Lower lobe of right lung (tissue), 2 donors: ENCODE measurements around the gene VPS37C. TPM values are rescaled to one million over a fixed set of nuclear protein-coding genes. Genes with fewer than 3 reads are reported as not detected.

Source experiments
- ATAC-seq, 2 donors: fragments of 200-7000 bp; cut with Tn5 transposase; one replicate each; pipeline ENCODE4 v1.9.1; 2020 to 2022; ENCODE audit warnings: mild to moderate bottlenecking in 2 of 2, moderate library complexity in 2 of 2
- DNase-seq: peaks from one replicate; pipeline ENCODE4 v3.0.0-alpha.2; 2020
- H3K27ac ChIP-seq: fragments of 200-600 bp; one replicate; pipeline ENCODE4 v1.8.0; 2022
- H3K27me3 ChIP-seq: fragments of 200-600 bp; one replicate; pipeline ENCODE4 v1.8.0; 2022; ENCODE audit warnings: low read depth
- H3K36me3 ChIP-seq: fragments of 200-600 bp; one replicate; pipeline ENCODE4 v1.8.0; 2022; ENCODE audit warnings: mild to moderate bottlenecking
- H3K4me1 ChIP-seq: fragments of 200-600 bp; one replicate; pipeline ENCODE4 v1.8.0; 2022
- H3K4me3 ChIP-seq: fragments of 200-600 bp; one replicate; pipeline ENCODE4 v1.8.0; 2022; ENCODE audit warnings: mild to moderate bottlenecking
- H3K9me3 ChIP-seq: fragments of 200-600 bp; one replicate; pipeline ENCODE4 v1.8.0; 2022
- CTCF ChIP-seq: fragments of 200-600 bp; IDR thresholded peaks from one replicate; pipeline ENCODE4 v1.8.0; 2022; ENCODE audit warnings: antibody characterized with exemption, mild to moderate bottlenecking
- intact Hi-C: fragments of 100-400 bp; cut with DNase I; formaldehyde crosslinking; loops from one replicate; pipeline ENCODE4 v1.11.0; 2022
- total RNA-seq: library from RNA; stranded (reverse); fragmentation: NEBNext Ultra II Directional; extraction: Animal tissue kit (Norgen Biotek cat#: 25700); gene quantifications from one replicate; pipeline ENCODE4 v1.2.1, GENCODE V29; 2021
- donor health status: DM: no; HTN: yes; CAD: no; lungs with severe emphysema.

The VPS37C gene
- total RNA-seq, 1 donor from 2014 or later = 39.7 TPM

GRCh38 chr11:61150706-61151544 is 10.3 kb downstream of the VPS37C start:
- H3K36me3 ChIP-seq = peaks cover under 1% of the 10 kb centered on the region
- intact Hi-C loops = no loop called here
- no peak overlapping the region for H3K27ac ChIP-seq
- no peak for TF ChIP-seq CTCF
- H3K9me3 ChIP-seq = no peaks in the 10 kb centered on the region
- ATAC-seq (peak in 1 of 2 donors; percentile 13), DNase-seq (peak; percentile 19)
- no peaks in the 10 kb centered on the region for H3K27me3 ChIP-seq
- H3K4me1 ChIP-seq = peaks cover 76% of the 10 kb centered on the region
- H3K4me3 ChIP-seq = no peak overlapping the region

- Histone ChIP-seq H3K27me3 (no peaks in the 10 kb centered on the region), H3K4me3 (no peak overlapping the region), H3K36me3 (peaks cover 7% of the 10 kb centered on the region), H3K27ac (peak overlapping the region; percentile 56), H3K9me3 (no peaks in the 10 kb centered on the region), H3K4me1 (peaks cover 80% of the 10 kb centered on the region)
- peak; percentile 62 for DNase-seq
- TF ChIP-seq CTCF = no peak
- ATAC-seq = peak; percentile 60 to 85
- intact Hi-C loops = no loop called here
Measured at GRCh38 chr11:61149624-61150615, 11.3 kb downstream of the VPS37C start.

GRCh38 chr11:61147791-61148620 is 13.2 kb downstream of the VPS37C start:
- intact Hi-C loops = no loop called here
- H3K27me3 ChIP-seq = no peaks in the 10 kb centered on the region
- DNase-seq (peak; percentile 22), ATAC-seq (no peak)
- no peak for TF ChIP-seq CTCF
- peaks cover 7% of the 10 kb centered on the region for H3K36me3 ChIP-seq
- H3K27ac ChIP-seq = no peak overlapping the region
- H3K9me3 ChIP-seq = no peaks in the 10 kb centered on the region
- H3K4me1 ChIP-seq = peaks cover 69% of the 10 kb centered on the region
- H3K4me3 ChIP-seq = no peak overlapping the region

GRCh38 chr11:61147271-61147670 is 14.0 kb downstream of the VPS37C start:
- no peak for TF ChIP-seq CTCF
- intact Hi-C loops = no loop called here
- H3K36me3 ChIP-seq = peaks cover 7% of the 10 kb centered on the region
- no peaks in the 10 kb centered on the region for H3K27me3 ChIP-seq
- DNase-seq (peak; percentile 32), ATAC-seq (no peak)
- H3K4me3 ChIP-seq = no peak overlapping the region
- no peaks in the 10 kb centered on the region for H3K9me3 ChIP-seq
- H3K4me1 ChIP-seq = peaks cover 62% of the 10 kb centered on the region
- no peak overlapping the region for H3K27ac ChIP-seq

GRCh38 chr11:61146416-61146815 is 14.8 kb downstream of the VPS37C start:
- no peak for ATAC-seq
- no peaks in the 10 kb centered on the region for H3K27me3 ChIP-seq
- intact Hi-C loops = no loop called here
- peak; percentile 38 for DNase-seq
- peaks cover 60% of the 10 kb centered on the region for H3K4me1 ChIP-seq
- no peak for TF ChIP-seq CTCF
- no peak overlapping the region for H3K4me3 ChIP-seq
- no peaks in the 10 kb centered on the region for H3K9me3 ChIP-seq
- no peak overlapping the region for H3K27ac ChIP-seq
- peaks cover 7% of the 10 kb centered on the region for H3K36me3 ChIP-seq
